SK-N-SH (cell line): ENCODE data around the gene QSER1. TPM values are rescaled to one million over a fixed set of nuclear protein-coding genes. Genes with fewer than 3 reads are reported as not detected.

Source experiments
- CTCF ChIA-PET: fragments of 300-600, 350-600 bp; formaldehyde crosslinking; extraction: SDS; loops from one replicate; lab custom pipeline; 2021; lab: Yijun Ruan, JAX
- POLR2A ChIA-PET: fragments of 350-600 bp; sonication (Branson Sonifier 250); formaldehyde crosslinking; extraction: SDS; loops from one replicate; lab custom pipeline; 2020; ENCODE audit warnings: antibody characterized with exemption, inconsistent platforms; lab: Yijun Ruan, JAX
- DNase-seq: peaks from one replicate; pipeline ENCODE4 v3.0.0; 2012
- H2AFZ ChIP-seq: fragments of 200-600 bp; sonication (generic); 2 replicates; pipeline ENCODE4 v1.8.1; 2016; ENCODE audit warnings: antibody characterized with exemption, mild to moderate bottlenecking, low read depth
- H3F3A ChIP-seq: fragments of 200-600 bp; sonication (generic); replicated peaks from 2 replicates; pipeline ENCODE3; 2016; ENCODE audit warnings: antibody characterized with exemption, mild to moderate bottlenecking; ENCODE audit not compliant: insufficient read depth
- H3K27ac ChIP-seq, 2 experiments: fragments of 200-500 bp in 1 of 2; fragments of 200-600 bp in 1 of 2; sonication (Bioruptor generic) in 1 of 2; sonication (generic), shearing (Covaris generic) in 1 of 2; 2 replicates each; pipeline versions ENCODE4 v1.5.1 to v1.6.1; 2014 to 2016; ENCODE audit warnings: low read depth in 2 of 2, inconsistent platforms in 1 of 2, low read length in 1 of 2, mild to moderate bottlenecking in 1 of 2, mixed read lengths in 1 of 2
- H3K27me3 ChIP-seq: fragments of 200-600 bp; sonication (generic), shearing (Covaris generic); 2 replicates; pipeline ENCODE4 v1.6.1; 2016; ENCODE audit warnings: mixed run types; ENCODE audit not compliant: insufficient read depth
- H3K36me3 ChIP-seq, 2 experiments: fragments of 200-500 bp in 1 of 2; fragments of 200-600 bp in 1 of 2; sonication (Bioruptor generic) in 1 of 2; sonication (generic) in 1 of 2; replicated peaks in 1 of 2; 2 replicates each; pipeline versions ENCODE3 to v1.5.1; 2014 to 2016; ENCODE audit warnings: low read length in 1 of 2, mild to moderate bottlenecking in 1 of 2; ENCODE audit not compliant: insufficient read depth in 2 of 2, control insufficient read depth in 1 of 2
- H3K4me1 ChIP-seq, 2 experiments: fragments of 200-500 bp in 1 of 2; fragments of 200-600 bp in 1 of 2; sonication (Bioruptor generic) in 1 of 2; sonication (generic), shearing (Covaris generic) in 1 of 2; 2 replicates each; pipeline versions ENCODE4 v1.5.1 to v1.6.1; 2014 to 2016; ENCODE audit warnings: low read depth in 1 of 2, low read length in 1 of 2, mixed run types in 1 of 2; ENCODE audit not compliant: insufficient read depth in 2 of 2, control insufficient read depth in 1 of 2
- H3K4me2 ChIP-seq: fragments of 200-600 bp; sonication (generic), shearing (Covaris generic); 2 replicates; pipeline ENCODE4 v1.6.1; 2017; ENCODE audit warnings: mixed run types
- H3K4me3 ChIP-seq, 2 experiments: fragments of 200-500 bp in 1 of 2; fragments of 200-600 bp in 1 of 2; sonication (Bioruptor generic) in 1 of 2; sonication (generic), shearing (Covaris generic) in 1 of 2; 2 replicates each; pipeline versions ENCODE4 v1.5.1 to v1.8.1; 2014 to 2016; ENCODE audit warnings: low read depth in 2 of 2, inconsistent platforms in 1 of 2, low read length in 1 of 2, mild to moderate bottlenecking in 1 of 2, mixed read lengths in 1 of 2, moderate library complexity in 1 of 2
- H3K79me2 ChIP-seq: fragments of 200-600 bp; sonication (generic); 2 replicates; pipeline ENCODE4 v1.8.1; 2017; ENCODE audit warnings: mild to moderate bottlenecking; ENCODE audit not compliant: insufficient read depth
- H3K9ac ChIP-seq: fragments of 200-600 bp; sonication (generic); 2 replicates; pipeline ENCODE4 v1.6.1; 2017; ENCODE audit warnings: mixed run types
- H3K9me2 ChIP-seq: fragments of 200-600 bp; sonication (generic); 2 replicates; pipeline ENCODE4 v1.6.1; 2017; ENCODE audit warnings: mixed run types
- H3K9me3 ChIP-seq: fragments of 200-600 bp; sonication (generic); 2 replicates; pipeline ENCODE4 v1.6.1; 2017; ENCODE audit warnings: mixed run types, mild to moderate bottlenecking, moderate library complexity
- H4K20me1 ChIP-seq: fragments of 200-600 bp; sonication (generic); 2 replicates; pipeline ENCODE4 v1.6.1; 2017; ENCODE audit warnings: mild to moderate bottlenecking, mixed run types; ENCODE audit not compliant: insufficient read depth
- CHD2 ChIP-seq: fragments of 150-350 bp; IDR thresholded peaks from 2 replicates; pipeline ENCODE4 v1.6.1; 2018; ENCODE audit warnings: low read length; ENCODE audit not compliant: partially characterized antibody
- ELF1 ChIP-seq: IDR thresholded peaks from 2 replicates; pipeline ENCODE4 v1.4.0; 2012
- EZH2phosphoT487 ChIP-seq: fragments of 200-600 bp; sonication (generic); IDR thresholded peaks from 2 replicates; pipeline ENCODE4 v1.6.1; 2017; ENCODE audit warnings: low read depth, mixed run types, mild to moderate bottlenecking, antibody characterized with exemption, moderate library complexity, borderline replicate concordance
- FOSL2 ChIP-seq: IDR thresholded peaks from 2 replicates; pipeline ENCODE4 v1.4.0; 2012; ENCODE audit warnings: low read depth, mild to moderate bottlenecking, moderate library complexity, borderline replicate concordance
- GATA2 ChIP-seq: sonication (generic); formaldehyde crosslinking; IDR thresholded peaks from 2 replicates; pipeline ENCODE4 v1.5.0; 2020; ENCODE audit warnings: mild to moderate bottlenecking, missing genetic modification reagents
- NFIC ChIP-seq: IDR thresholded peaks from 2 replicates; pipeline ENCODE4 v1.4.0; 2012; ENCODE audit warnings: borderline replicate concordance
- POLR2AphosphoS5 ChIP-seq: IDR thresholded peaks from 2 replicates; pipeline ENCODE4 v1.6.1; 2012; ENCODE audit warnings: low read depth, low read length
- RAD21 ChIP-seq: IDR thresholded peaks from 2 replicates; pipeline ENCODE4 v1.6.1; 2012; ENCODE audit warnings: mild to moderate bottlenecking, low read length
- RFX5 ChIP-seq: IDR thresholded peaks from 2 replicates; pipeline ENCODE4 v1.6.1; 2012; ENCODE audit warnings: mild to moderate bottlenecking, improper control_type of control experiment, low read length
- TAF1 ChIP-seq: IDR thresholded peaks from 2 replicates; pipeline ENCODE4 v1.6.1; 2012; ENCODE audit warnings: low read depth, mild to moderate bottlenecking, low read length, moderate library complexity, borderline replicate concordance
- TEAD4 ChIP-seq: IDR thresholded peaks from 2 replicates; pipeline ENCODE4 v1.4.0; 2012; ENCODE audit warnings: mild to moderate bottlenecking, borderline replicate concordance; ENCODE audit not compliant: insufficient read depth
- WGBS: methylation state at CpG from one replicate; pipeline ENCODE4 v1.1.6; 2017; ENCODE audit warnings: low lambda C conversion rate; 5-methylcytosine and 5-hydroxymethylcytosine counted together
- polyA plus RNA-seq, 3 experiments: library from polyadenylated mRNA; depleted of rRNA; stranded (reverse); fragments of >200 nt; gene quantifications; 2 replicates each; pipeline ENCODE4 v1.2.3, GENCODE V29; 2012
- TF ChIP-seq, protein P1 (sequence below): IDR thresholded peaks from 2 replicates; pipeline ENCODE4 v1.4.0; 2012; ENCODE audit warnings: low read depth
- TF ChIP-seq, protein P2 (sequence below): IDR thresholded peaks from 2 replicates; pipeline ENCODE4 v1.4.0; 2012; ENCODE audit warnings: low read depth, borderline replicate concordance
- TF ChIP-seq, protein P3 (sequence below): fragments of 200-600 bp; sonication (generic); IDR thresholded peaks from 2 replicates; pipeline ENCODE4 v1.6.1; 2017; ENCODE audit warnings: antibody characterized with exemption, mild to moderate bottlenecking, moderate library complexity
- TF ChIP-seq, protein P4 (sequence below): IDR thresholded peaks from 2 replicates; pipeline ENCODE4 v1.4.0; 2012; ENCODE audit warnings: low read depth, borderline replicate concordance
- TF ChIP-seq, protein P5 (sequence below): fragments of 150-350 bp; IDR thresholded peaks from 2 replicates; pipeline ENCODE4 v1.6.1; 2017; ENCODE audit warnings: antibody characterized with exemption, low read length, low read depth, borderline replicate concordance

Gene QSER1
- polyA plus RNA-seq, 1 of the 3 experiments (the other 2 are of a cell fraction), result 4.2 TPM

DNA sequence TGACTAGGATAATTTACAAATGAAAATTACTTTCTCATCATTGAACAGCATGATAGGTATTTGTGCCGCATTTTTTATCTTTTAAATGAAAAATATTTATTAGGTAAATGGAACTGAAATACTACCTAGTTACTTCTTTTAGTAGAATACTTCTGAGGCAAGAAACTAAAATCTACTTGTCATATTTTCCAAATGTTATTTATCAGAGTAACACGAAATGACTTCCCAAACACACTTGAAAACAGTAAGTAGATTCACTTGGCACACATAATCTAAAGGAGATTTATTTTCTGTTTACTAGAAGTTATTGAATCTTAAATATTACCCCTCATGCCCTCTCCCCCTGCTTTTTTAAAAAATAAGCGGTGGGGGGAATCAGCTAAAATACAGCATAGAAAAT is 2.3 kb downstream of the QSER1 start:
- no peak for DNase-seq
- peak overlapping the region; percentile 94 for H3K4me2 ChIP-seq
- peak overlapping the region; percentile 85 to 86 for H3K4me3 ChIP-seq
- no peaks in the 10 kb centered on the region for H3K27me3 ChIP-seq
- H3K9me3 ChIP-seq, result no peaks in the 10 kb centered on the region
- peak overlapping the region; percentile 81; the same call in 1 of the 2 replicates for H2AFZ ChIP-seq
- TF ChIP-seq NFIC (no peak), FOSL2 (no peak), CHD2 (no peak), RFX5 (no peak), EZH2phosphoT487 (no peak)
- TF ChIP-seq, protein P1, sequence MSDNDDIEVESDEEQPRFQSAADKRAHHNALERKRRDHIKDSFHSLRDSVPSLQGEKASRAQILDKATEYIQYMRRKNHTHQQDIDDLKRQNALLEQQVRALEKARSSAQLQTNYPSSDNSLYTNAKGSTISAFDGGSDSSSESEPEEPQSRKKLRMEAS, result no peak
- TF ChIP-seq, protein P2, sequence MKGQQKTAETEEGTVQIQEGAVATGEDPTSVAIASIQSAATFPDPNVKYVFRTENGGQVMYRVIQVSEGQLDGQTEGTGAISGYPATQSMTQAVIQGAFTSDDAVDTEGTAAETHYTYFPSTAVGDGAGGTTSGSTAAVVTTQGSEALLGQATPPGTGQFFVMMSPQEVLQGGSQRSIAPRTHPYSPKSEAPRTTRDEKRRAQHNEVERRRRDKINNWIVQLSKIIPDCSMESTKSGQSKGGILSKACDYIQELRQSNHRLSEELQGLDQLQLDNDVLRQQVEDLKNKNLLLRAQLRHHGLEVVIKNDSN, result no peak
- TF ChIP-seq, protein P3, sequence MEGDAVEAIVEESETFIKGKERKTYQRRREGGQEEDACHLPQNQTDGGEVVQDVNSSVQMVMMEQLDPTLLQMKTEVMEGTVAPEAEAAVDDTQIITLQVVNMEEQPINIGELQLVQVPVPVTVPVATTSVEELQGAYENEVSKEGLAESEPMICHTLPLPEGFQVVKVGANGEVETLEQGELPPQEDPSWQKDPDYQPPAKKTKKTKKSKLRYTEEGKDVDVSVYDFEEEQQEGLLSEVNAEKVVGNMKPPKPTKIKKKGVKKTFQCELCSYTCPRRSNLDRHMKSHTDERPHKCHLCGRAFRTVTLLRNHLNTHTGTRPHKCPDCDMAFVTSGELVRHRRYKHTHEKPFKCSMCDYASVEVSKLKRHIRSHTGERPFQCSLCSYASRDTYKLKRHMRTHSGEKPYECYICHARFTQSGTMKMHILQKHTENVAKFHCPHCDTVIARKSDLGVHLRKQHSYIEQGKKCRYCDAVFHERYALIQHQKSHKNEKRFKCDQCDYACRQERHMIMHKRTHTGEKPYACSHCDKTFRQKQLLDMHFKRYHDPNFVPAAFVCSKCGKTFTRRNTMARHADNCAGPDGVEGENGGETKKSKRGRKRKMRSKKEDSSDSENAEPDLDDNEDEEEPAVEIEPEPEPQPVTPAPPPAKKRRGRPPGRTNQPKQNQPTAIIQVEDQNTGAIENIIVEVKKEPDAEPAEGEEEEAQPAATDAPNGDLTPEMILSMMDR, result no peak
- TF ChIP-seq, protein P4, sequence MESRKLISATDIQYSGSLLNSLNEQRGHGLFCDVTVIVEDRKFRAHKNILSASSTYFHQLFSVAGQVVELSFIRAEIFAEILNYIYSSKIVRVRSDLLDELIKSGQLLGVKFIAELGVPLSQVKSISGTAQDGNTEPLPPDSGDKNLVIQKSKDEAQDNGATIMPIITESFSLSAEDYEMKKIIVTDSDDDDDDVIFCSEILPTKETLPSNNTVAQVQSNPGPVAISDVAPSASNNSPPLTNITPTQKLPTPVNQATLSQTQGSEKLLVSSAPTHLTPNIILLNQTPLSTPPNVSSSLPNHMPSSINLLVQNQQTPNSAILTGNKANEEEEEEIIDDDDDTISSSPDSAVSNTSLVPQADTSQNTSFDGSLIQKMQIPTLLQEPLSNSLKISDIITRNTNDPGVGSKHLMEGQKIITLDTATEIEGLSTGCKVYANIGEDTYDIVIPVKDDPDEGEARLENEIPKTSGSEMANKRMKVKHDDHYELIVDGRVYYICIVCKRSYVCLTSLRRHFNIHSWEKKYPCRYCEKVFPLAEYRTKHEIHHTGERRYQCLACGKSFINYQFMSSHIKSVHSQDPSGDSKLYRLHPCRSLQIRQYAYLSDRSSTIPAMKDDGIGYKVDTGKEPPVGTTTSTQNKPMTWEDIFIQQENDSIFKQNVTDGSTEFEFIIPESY, result no peak
- POLR2A ChIA-PET, result no interaction called here
- peaks cover 34% of the 10 kb centered on the region for H4K20me1 ChIP-seq
- CTCF ChIA-PET, result interaction anchor here (0.6 to 2.3 kb wide), 6 partner anchors 16 to 450 kb away, joined by 3 to 9 read pairs (median 4); partner anchors contain the start of gene TCP11L1
- peaks cover 9 to 22% of the 10 kb centered on the region in 2 experiments; a peak in 3 of 4 replicates for H3K4me1 ChIP-seq
- H3K9me2 ChIP-seq, result no peaks in the 10 kb centered on the region
- WGBS, result 63% methylated on average over 3 of the region's 3 CpGs
- H3F3A ChIP-seq, result peaks cover 8% of the 10 kb centered on the region
- H3K27ac ChIP-seq, result peak overlapping the region; percentile 80 to 87
- H3K9ac ChIP-seq, result peak overlapping the region; percentile 96; the same call in 1 of the 2 replicates
- peaks cover 0 to 4% of the 10 kb centered on the region in 2 experiments for H3K36me3 ChIP-seq
- H3K79me2 ChIP-seq, result peaks cover 68% of the 10 kb centered on the region

DNA sequence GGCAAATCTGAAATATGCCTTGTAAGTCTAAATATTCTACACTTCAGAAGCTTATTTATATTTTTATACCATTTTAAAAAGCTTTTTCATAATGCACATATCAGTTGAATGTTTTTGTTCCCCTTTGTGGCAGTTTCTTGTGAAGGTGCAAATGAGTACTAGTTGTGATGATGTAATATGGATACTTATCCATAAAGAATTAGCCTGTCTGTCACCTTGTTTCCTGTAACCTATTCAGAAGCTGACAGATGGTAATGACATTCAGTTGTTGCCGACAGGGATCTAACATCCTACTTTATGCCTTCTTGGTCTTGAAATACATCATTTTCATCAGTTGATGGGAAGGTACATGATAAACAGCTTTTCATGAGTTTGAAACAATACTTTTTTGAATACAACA is 2.9 kb downstream of the QSER1 start:
- Histone ChIP-seq H4K20me1 (peaks cover 37% of the 10 kb centered on the region), H2AFZ (no peak overlapping the region), H3K4me1 (peaks cover 9 to 22% of the 10 kb centered on the region in 2 experiments; a peak in 3 of 4 replicates), H3F3A (peaks cover 8% of the 10 kb centered on the region), H3K27ac (0 out of 4 replicates have a peak overlapping the region, but pooled peaks of 1 of the 2 experiments have one; percentile 5), H3K27me3 (no peaks in the 10 kb centered on the region), H3K4me3 (0 out of 4 replicates have a peak overlapping the region, but pooled peaks of 1 of the 2 experiments have one; percentile 85), H3K36me3 (peaks cover 0 to 4% of the 10 kb centered on the region in 2 experiments), H3K9me2 (no peaks in the 10 kb centered on the region), H3K9ac (peak overlapping the region; percentile 96; the same call in 1 of the 2 replicates), H3K4me2 (peak overlapping the region; percentile 94), H3K9me3 (no peaks in the 10 kb centered on the region), H3K79me2 (peaks cover 73% of the 10 kb centered on the region)
- DNase-seq, result no peak
- ChIA-PET CTCF (interaction anchor here (1.1 to 1.6 kb wide), 2 partner anchors 66 to 170 kb away, joined by 3 read pairs; no protein-coding TSS in a partner anchor), POLR2A (no interaction called here)
- 63% methylated on average over 1 of the region's 1 CpG for WGBS
- no peak for TF ChIP-seq CHD2
- TF ChIP-seq ELF1, result no peak
- TF ChIP-seq, protein P3, result no peak
- TF ChIP-seq RAD21, result no peak
- TF ChIP-seq EZH2phosphoT487, result no peak
- no peak for TF ChIP-seq TAF1
- TF ChIP-seq, protein P5, sequence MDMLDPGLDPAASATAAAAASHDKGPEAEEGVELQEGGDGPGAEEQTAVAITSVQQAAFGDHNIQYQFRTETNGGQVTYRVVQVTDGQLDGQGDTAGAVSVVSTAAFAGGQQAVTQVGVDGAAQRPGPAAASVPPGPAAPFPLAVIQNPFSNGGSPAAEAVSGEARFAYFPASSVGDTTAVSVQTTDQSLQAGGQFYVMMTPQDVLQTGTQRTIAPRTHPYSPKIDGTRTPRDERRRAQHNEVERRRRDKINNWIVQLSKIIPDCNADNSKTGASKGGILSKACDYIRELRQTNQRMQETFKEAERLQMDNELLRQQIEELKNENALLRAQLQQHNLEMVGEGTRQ, result no peak
- no peak for TF ChIP-seq TEAD4
- no peak for TF ChIP-seq GATA2
- no peak for TF ChIP-seq POLR2AphosphoS5
- TF ChIP-seq, protein P1, result no peak
